SKM-1 (cell line): ENCODE data around the gene FOXF1.

Experiments
- DNase-seq: peaks from one replicate; lab custom pipeline; 2025; ENCODE audit not compliant: unreplicated experiment; lab: John Stamatoyannopoulos, UW

The FOXF1 gene

GRCh38 chr16:86531641-86532525 is 21.6 kb downstream of the FOXF1 start:
- no peak for DNase-seq

- no peak for DNase-seq
Observed at GRCh38 chr16:86532526-86532815, 22.1 kb downstream of the FOXF1 start.

DNA sequence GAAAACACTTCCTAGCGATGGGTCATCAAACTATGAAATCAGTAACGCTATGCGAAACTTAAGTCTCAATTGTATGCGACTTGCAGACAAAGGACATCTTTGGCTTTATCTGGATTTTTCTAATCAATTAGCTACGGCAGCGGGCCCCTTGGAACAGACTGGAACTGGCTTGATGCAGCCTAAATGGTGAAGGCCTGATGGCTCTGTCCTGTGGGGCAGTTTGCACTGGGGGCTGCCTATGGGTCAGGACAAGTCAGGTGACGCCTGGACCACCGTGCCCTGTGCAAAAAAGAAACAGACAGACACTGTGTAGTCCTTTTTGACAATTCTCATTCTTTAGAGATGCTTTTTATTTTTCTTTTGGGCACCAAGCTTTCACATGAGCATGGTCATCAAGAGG is 22.7 kb downstream of the FOXF1 start:
- no peak for DNase-seq

- no peak for DNase-seq
Observed at GRCh38 chr16:86533767-86534351, 23.5 kb downstream of the FOXF1 start.

- DNase-seq, result no peak
Observed at GRCh38 chr16:86534779-86535615, 24.7 kb downstream of the FOXF1 start.

DNA sequence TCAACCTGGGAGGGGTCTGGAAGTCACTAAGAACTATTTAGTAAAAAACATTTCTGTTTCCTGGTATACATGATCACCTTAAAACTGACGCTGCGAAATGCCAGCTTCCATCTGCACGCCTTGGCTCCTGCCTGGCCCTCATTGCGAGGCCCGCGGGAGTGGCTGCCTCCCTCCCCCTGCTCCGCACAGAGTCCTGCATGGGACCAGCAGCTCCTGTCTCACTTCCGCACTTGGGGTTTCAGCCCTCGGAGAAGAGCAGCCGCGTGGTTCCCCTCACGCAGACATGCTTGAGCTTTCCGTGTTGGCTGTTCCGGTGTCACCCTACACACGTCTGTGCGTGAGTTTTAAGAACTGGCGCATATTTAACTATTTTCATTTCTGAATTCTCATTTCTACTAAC is 26.3 kb downstream of the FOXF1 start:
- no peak for DNase-seq

GRCh38 chr16:86537486-86537885 is 27.2 kb downstream of the FOXF1 start:
- DNase-seq, result no peak

DNA sequence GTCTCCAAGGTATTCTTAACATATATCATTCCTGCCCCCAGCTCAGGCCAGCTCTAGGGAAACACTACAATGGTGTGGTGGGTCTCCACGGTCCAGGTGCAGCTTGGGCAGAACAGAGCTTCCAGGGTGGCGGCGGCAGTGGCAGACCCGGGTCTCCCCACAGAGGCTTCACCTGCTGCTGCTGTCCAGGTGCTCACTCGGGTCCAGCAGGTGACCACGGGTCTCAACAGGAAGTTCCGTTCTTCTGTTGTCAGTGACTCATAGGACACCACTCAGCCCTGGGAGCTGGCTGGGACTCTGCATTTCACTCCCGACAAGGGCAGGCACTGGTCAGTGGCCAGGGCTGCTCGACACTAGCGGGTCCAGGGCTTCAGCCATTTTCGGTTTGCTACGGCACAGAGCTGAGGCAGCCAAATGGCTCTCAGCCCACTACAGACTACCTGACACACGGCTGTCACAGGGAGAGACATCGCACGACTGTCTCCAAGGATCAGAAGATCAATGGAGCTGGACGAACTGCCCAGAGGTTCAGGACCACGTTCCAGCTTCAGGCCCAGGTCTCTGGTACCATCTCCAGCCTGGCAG is 28.0 kb downstream of the FOXF1 start:
- DNase-seq, result no peak

DNA sequence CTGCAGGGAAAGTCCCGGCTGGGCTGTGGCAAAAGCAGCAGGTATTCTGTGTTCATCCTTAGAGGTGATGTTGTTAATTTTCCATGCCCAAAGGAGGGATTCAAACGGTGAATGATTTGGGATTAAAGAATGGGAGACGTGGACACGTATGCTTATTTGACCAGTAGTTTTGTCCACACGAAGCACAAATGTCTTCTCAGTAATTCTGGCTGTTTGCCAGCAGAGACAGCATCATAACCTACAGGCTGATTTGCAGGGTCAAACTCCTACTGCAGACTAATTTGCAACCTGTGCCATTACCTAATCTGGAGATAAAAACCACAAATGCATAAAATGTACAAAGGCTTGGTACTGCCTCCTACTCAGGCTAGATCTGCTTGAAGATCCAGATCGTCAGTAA is 30.6 kb downstream of the FOXF1 start:
- no peak for DNase-seq

- DNase-seq, result no peak
Observed at GRCh38 chr16:86541560-86541959, 31.2 kb downstream of the FOXF1 start.

DNA sequence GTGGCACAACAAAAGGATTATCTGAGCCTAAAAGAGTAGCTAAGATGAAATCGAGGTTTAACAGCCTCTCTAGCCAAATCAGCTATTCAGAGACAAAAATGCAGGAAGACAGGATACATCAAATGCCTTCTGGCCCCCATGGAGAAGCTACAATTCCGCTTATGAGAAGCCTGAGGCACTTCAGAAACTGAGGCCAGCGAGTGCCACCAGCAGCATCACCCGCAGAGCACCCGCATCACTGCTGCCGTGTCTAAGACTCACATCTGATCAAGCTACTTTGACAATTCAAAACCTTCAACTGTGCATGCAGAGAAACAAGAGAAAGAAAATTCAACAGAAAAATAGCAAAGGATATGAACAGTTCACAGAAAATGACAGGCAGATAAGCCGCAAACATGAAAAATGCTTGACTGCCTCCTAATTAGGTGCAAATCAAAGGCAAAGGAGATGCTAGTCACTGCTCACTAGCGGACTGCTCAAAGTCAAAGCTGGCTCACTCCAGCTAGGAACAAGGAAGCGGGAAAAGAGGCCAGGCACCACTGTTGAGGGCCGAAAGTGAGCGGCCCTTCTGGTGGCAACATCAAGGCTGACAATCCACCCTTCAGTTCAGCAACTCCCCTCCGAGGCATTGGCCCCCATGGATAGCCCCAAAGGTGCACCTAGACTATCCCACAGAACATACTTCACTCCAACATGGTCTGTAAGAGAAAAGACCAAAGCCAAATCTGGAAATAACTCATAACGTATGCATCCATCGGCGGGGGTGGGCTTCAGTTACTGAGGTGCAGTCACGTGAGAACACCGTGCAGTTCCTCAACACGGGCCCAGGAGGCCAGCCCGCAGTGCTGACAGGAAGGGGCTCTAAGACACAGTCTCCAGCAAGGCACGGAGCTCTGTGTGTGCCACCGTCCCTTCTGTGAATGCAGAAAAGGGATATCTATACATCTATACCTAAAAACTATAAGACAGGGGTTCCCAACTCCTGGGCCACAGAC is 32.7 kb downstream of the FOXF1 start:
- DNase-seq, result no peak

GRCh38 chr16:86545481-86545880 is 35.2 kb downstream of the FOXF1 start:
- DNase-seq, result no peak

- no peak for DNase-seq
Observed at GRCh38 chr16:86545954-86546637, 35.8 kb downstream of the FOXF1 start.

- no peak for DNase-seq
Observed at GRCh38 chr16:86546638-86547013, 36.3 kb downstream of the FOXF1 start.

DNA sequence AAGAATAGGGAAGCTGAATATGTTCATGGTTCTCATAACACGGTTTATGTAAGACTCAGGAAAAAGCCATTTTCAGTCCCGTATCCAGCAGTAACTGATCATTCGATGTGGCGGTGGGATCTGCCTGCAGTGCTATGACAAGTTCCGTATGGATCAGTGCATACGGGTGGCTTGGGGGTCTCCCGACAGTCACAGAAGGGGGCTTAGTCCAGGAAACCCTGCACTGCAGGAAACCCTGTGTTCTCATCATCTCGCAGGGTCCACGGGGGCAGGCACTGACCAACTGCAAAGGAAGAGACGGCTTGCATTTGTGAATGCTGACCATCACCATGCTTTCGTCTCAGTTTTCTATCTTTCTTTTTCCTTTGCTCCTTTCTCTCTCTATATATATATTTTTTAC is 37.0 kb downstream of the FOXF1 start:
- DNase-seq, result no peak

- DNase-seq, result no peak
Observed at GRCh38 chr16:86549076-86549892, 39.0 kb downstream of the FOXF1 start.

DNA sequence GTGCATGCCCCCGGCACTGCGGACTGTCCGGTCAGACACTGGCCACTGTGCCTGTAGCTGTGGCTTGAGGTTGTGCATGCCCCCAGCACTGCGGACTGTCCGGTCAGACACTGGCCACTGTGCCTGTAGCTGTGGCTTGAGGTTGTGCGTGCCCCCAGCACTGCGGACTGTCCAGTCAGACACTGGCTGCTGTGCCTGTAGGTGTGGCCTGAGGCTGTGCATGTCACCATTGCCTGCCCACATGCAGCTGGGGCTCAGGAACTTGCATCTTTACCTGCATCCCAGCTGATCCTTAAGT is 39.5 kb downstream of the FOXF1 start:
- no peak for DNase-seq

DNA sequence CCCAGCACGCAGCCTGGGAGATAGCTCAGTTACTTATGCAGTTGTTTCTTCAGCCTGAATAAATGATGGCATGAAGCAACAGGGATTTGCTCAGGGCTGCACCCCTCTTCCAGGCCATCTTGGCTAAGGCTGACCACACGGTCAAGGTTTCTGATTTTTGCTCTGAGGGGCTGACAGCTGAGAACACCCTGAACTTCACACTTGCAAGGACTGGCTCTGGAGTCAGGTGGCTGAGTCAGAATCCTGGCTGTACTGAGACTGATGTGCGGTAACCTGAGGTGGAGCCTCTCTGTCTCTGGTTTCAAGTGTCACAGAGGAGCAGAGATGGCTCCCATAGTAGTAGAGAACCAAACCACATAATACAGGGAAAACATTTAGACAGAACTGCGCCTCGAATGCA is 40.0 kb downstream of the FOXF1 start:
- DNase-seq, result no peak

GRCh38 chr16:86553356-86553755 is 43.0 kb downstream of the FOXF1 start:
- no peak for DNase-seq
